ENCODE measurements around the gene LMOD1.
A peak's percentile ranks its signal among the peaks of the same experiment; 100 is the strongest.
"Not testable (repeated sequence)": the region's sequence is repeated elsewhere in the genome, so short reads cannot be mapped to it uniquely, and the experiment has no call there.

LMOD1 gene

GRCh38 chr1:201912832-201913231 is 33.5 kb downstream of the LMOD1 start:
- Mint-ChIP-seq H3K9me3 (no peaks in the 10 kb centered on the region), H3K36me3 (ENCODE audit: low read depth) (no peaks in the 10 kb centered on the region), H3K27ac (no peak overlapping the region), H3K4me1 (ENCODE audit: low read depth) (no peaks in the 10 kb centered on the region), H3K4me3 (no peak overlapping the region), H3K27me3 (ENCODE audit: low read depth) (peaks cover 6% of the 10 kb centered on the region)

- H3K9me3 Mint-ChIP-seq = no peaks in the 10 kb centered on the region
- H3K27me3 Mint-ChIP-seq (ENCODE audit: low read depth) = peaks cover 6% of the 10 kb centered on the region
- no peaks in the 10 kb centered on the region for H3K36me3 Mint-ChIP-seq (ENCODE audit: low read depth)
- H3K27ac Mint-ChIP-seq = no peak overlapping the region
- H3K4me1 Mint-ChIP-seq (ENCODE audit: low read depth) = no peaks in the 10 kb centered on the region
- no peak overlapping the region for H3K4me3 Mint-ChIP-seq
Measured at GRCh38 chr1:201911826-201912571, 34.3 kb downstream of the LMOD1 start.

- Mint-ChIP-seq H3K9me3 (no peaks in the 10 kb centered on the region), H3K27me3 (ENCODE audit: low read depth) (no peaks in the 10 kb centered on the region), H3K36me3 (ENCODE audit: low read depth) (no peaks in the 10 kb centered on the region), H3K27ac (no peak overlapping the region), H3K4me1 (ENCODE audit: low read depth) (peaks cover 4% of the 10 kb centered on the region), H3K4me3 (no peak overlapping the region)
Measured at GRCh38 chr1:201907621-201908020, 38.7 kb downstream of the LMOD1 start.

GRCh38 chr1:201906336-201906735 is 40.0 kb downstream of the LMOD1 start:
- Mint-ChIP-seq H3K27me3 (ENCODE audit: low read depth) (no peaks in the 10 kb centered on the region), H3K4me1 (ENCODE audit: low read depth) (peaks cover 4% of the 10 kb centered on the region), H3K27ac (no peak overlapping the region), H3K36me3 (ENCODE audit: low read depth) (no peaks in the 10 kb centered on the region), H3K4me3 (no peak overlapping the region), H3K9me3 (no peaks in the 10 kb centered on the region)

GRCh38 chr1:201905234-201905890 is 41.0 kb downstream of the LMOD1 start:
- H3K4me3 Mint-ChIP-seq = no peak overlapping the region
- H3K27ac Mint-ChIP-seq = no peak overlapping the region
- peaks cover 2% of the 10 kb centered on the region for H3K27me3 Mint-ChIP-seq (ENCODE audit: low read depth)
- H3K36me3 Mint-ChIP-seq (ENCODE audit: low read depth) = no peaks in the 10 kb centered on the region
- peaks cover 4% of the 10 kb centered on the region for H3K4me1 Mint-ChIP-seq (ENCODE audit: low read depth)
- no peaks in the 10 kb centered on the region for H3K9me3 Mint-ChIP-seq

GRCh38 chr1:201904579-201904978 is 41.8 kb downstream of the LMOD1 start:
- peaks cover 8% of the 10 kb centered on the region for H3K27me3 Mint-ChIP-seq (ENCODE audit: low read depth)
- H3K27ac Mint-ChIP-seq = no peak overlapping the region
- H3K9me3 Mint-ChIP-seq = no peaks in the 10 kb centered on the region
- peaks cover 4% of the 10 kb centered on the region for H3K4me1 Mint-ChIP-seq (ENCODE audit: low read depth)
- H3K4me3 Mint-ChIP-seq = no peak overlapping the region
- H3K36me3 Mint-ChIP-seq (ENCODE audit: low read depth) = no peaks in the 10 kb centered on the region

GRCh38 chr1:201903135-201903534 is 43.2 kb downstream of the LMOD1 start:
- H3K4me3 Mint-ChIP-seq = no peak overlapping the region
- no peaks in the 10 kb centered on the region for H3K9me3 Mint-ChIP-seq
- H3K27me3 Mint-ChIP-seq (ENCODE audit: low read depth) = peaks cover 8% of the 10 kb centered on the region
- peaks cover 4% of the 10 kb centered on the region for H3K4me1 Mint-ChIP-seq (ENCODE audit: low read depth)
- no peak overlapping the region for H3K27ac Mint-ChIP-seq
- no peaks in the 10 kb centered on the region for H3K36me3 Mint-ChIP-seq (ENCODE audit: low read depth)

GRCh38 chr1:201902198-201902597 is 44.1 kb downstream of the LMOD1 start:
- Mint-ChIP-seq H3K9me3 (no peaks in the 10 kb centered on the region), H3K36me3 (ENCODE audit: low read depth) (no peaks in the 10 kb centered on the region), H3K4me1 (ENCODE audit: low read depth) (peaks cover 4% of the 10 kb centered on the region), H3K27ac (no peak overlapping the region), H3K4me3 (no peak overlapping the region), H3K27me3 (ENCODE audit: low read depth) (peaks cover 8% of the 10 kb centered on the region)

GRCh38 chr1:201901036-201901435 is 45.3 kb downstream of the LMOD1 start:
- not testable (repeated sequence) for H3K9me3 Mint-ChIP-seq; H3K4me1 Mint-ChIP-seq (ENCODE audit: low read depth); H3K4me3 Mint-ChIP-seq; H3K27me3 Mint-ChIP-seq (ENCODE audit: low read depth); H3K27ac Mint-ChIP-seq; H3K36me3 Mint-ChIP-seq (ENCODE audit: low read depth)

GRCh38 chr1:201900476-201900875 is 45.9 kb downstream of the LMOD1 start:
- Mint-ChIP-seq H3K27me3 (ENCODE audit: low read depth) (peaks cover 8% of the 10 kb centered on the region), H3K4me1 (ENCODE audit: low read depth) (peaks cover 11% of the 10 kb centered on the region), H3K36me3 (ENCODE audit: low read depth) (no peaks in the 10 kb centered on the region), H3K4me3 (no peak overlapping the region), H3K9me3 (no peaks in the 10 kb centered on the region), H3K27ac (peak overlapping the region; percentile 16)

GRCh38 chr1:201899683-201900429 is 46.5 kb downstream of the LMOD1 start:
- no peak overlapping the region for H3K4me3 Mint-ChIP-seq
- peaks cover 8% of the 10 kb centered on the region for H3K4me1 Mint-ChIP-seq (ENCODE audit: low read depth)
- peaks cover 8% of the 10 kb centered on the region for H3K27me3 Mint-ChIP-seq (ENCODE audit: low read depth)
- H3K27ac Mint-ChIP-seq = peak overlapping the region; percentile 16
- no peaks in the 10 kb centered on the region for H3K36me3 Mint-ChIP-seq (ENCODE audit: low read depth)
- no peaks in the 10 kb centered on the region for H3K9me3 Mint-ChIP-seq

GRCh38 chr1:201898992-201899391 is 47.4 kb downstream of the LMOD1 start:
- peaks cover 8% of the 10 kb centered on the region for H3K27me3 Mint-ChIP-seq (ENCODE audit: low read depth)
- no peak overlapping the region for H3K27ac Mint-ChIP-seq
- H3K4me1 Mint-ChIP-seq (ENCODE audit: low read depth) = peaks cover 10% of the 10 kb centered on the region
- no peaks in the 10 kb centered on the region for H3K9me3 Mint-ChIP-seq
- no peaks in the 10 kb centered on the region for H3K36me3 Mint-ChIP-seq (ENCODE audit: low read depth)
- H3K4me3 Mint-ChIP-seq = no peak overlapping the region

GRCh38 chr1:201898240-201898894 is 48.0 kb downstream of the LMOD1 start:
- no peak overlapping the region for H3K4me3 Mint-ChIP-seq

GRCh38 chr1:201896951-201897391 is 49.4 kb downstream of the LMOD1 start:
- peaks cover 8% of the 10 kb centered on the region for H3K27me3 Mint-ChIP-seq (ENCODE audit: low read depth)
- no peaks in the 10 kb centered on the region for H3K9me3 Mint-ChIP-seq
- H3K4me1 Mint-ChIP-seq (ENCODE audit: low read depth) = peaks cover 10% of the 10 kb centered on the region
- no peaks in the 10 kb centered on the region for H3K36me3 Mint-ChIP-seq (ENCODE audit: low read depth)
- no peak overlapping the region for H3K27ac Mint-ChIP-seq
- no peak overlapping the region for H3K4me3 Mint-ChIP-seq

More at GRCh38 chr1:201898240-201898894, 48.0 kb downstream of the LMOD1 start:
- H3K36me3 Mint-ChIP-seq (ENCODE audit: low read depth) = no peaks in the 10 kb centered on the region
- H3K9me3 Mint-ChIP-seq = no peaks in the 10 kb centered on the region
- H3K27me3 Mint-ChIP-seq (ENCODE audit: low read depth) = peaks cover 8% of the 10 kb centered on the region
- H3K27ac Mint-ChIP-seq = no peak overlapping the region
- peaks cover 10% of the 10 kb centered on the region for H3K4me1 Mint-ChIP-seq (ENCODE audit: low read depth)

Measured in T-helper 1 cell treated with Interleukin-12 subunit alpha and Interleukin-12 subunit beta and Interleukin-4 antibody, amounts not matched to agents 30 μg/mL and 1 μg/mL, for 36 hours (primary cell).